ENCODE results near the gene CD63. TPM values are rescaled to one million over a fixed set of nuclear protein-coding genes. Genes with fewer than 3 reads are reported as not detected.

The CD63 gene
- total RNA-seq, 1 experiment from 2014 or later, result 1,197 TPM

DNA sequence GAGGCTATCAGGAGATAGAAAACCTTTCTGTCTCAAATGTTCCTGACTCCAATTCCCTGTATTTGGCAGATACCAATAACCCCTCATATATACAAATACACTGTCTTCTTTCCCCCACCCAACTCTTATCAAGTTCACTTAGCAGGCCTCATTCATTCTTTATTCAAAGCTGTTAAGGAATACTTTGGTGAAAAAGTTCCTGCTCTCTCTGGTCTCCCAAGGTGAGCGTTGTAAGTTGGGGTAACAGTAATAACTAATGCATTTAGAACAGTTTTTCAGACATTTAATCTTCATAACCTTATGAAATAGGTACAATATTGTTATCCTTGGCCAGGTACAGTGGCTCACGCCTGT is 10.2 kb upstream of the CD63 start:
- no peak for DNase-seq (ENCODE audit: low spot score)

GRCh38 chr12:55738123-55739024 is 9.6 kb upstream of the CD63 start:
- DNase-seq (ENCODE audit: low spot score), result peak; percentile 82

GRCh38 chr12:55737581-55738122 is 8.8 kb upstream of the CD63 start:
- DNase-seq (ENCODE audit: low spot score), result no peak

DNA sequence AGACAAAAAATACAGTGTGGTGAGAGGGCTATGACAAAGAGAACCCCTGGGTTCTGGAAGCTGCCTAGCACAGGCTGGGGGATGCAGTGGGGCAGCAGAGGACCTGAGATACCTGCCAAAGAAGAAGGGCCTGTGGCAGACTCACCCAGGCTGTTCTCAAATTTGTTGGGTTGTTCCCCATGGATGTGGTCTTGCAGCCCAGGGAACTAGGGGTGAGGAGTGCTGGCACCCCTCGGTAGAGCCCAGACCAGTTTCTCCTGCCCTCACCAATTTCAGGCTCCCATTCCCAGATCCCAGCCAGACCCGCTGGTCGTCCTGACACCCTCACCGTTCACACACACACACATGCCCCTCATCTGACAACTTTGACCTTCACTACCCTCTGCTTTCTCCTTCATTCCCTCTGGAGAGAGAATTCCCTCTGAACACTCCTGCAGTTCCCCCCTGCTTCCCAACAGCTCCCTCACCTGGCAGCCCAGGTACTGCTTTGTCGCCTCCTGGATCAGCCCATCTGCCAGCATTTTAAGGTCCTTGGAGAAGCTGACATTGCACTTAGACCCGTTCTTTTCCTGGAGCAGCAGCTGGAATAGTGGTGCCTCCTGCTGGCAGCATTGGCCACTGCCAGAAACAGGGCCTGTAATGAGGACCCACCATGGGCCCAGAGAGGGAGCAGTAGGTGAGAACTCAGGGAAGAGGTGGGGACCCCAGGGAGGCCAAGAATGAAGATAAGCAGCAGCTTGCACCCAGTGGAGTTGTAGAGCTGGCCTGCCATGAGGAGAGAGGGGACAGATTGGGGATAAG is 8.2 kb upstream of the CD63 start:
- peak; percentile 80 for DNase-seq (ENCODE audit: low spot score)

- DNase-seq (ENCODE audit: low spot score), result no peak
Measured at GRCh38 chr12:55736076-55736475, 7.3 kb upstream of the CD63 start.

- no peak for DNase-seq (ENCODE audit: low spot score)
Measured at GRCh38 chr12:55734595-55734994, 5.8 kb upstream of the CD63 start.

DNA sequence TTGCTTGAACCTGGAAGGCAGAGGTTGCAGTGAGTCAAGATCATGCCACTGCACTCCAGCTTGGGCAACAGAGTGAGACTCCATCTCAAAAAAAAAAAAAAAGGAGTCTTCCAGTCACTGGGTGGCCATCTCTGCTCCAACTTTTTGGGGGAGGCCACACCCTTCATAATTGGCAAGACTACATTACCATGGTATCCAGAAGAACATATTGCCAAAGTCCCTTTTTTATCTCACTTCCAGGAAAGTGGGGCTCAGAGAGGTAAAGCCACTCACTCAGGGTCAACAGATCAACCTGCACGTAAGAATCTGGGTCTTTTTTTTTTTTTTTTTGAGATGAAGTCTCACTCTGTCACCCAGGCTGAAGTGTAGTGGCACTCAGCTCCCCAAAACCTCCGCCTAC is 5.0 kb upstream of the CD63 start:
- no peak for DNase-seq (ENCODE audit: low spot score)

DNA sequence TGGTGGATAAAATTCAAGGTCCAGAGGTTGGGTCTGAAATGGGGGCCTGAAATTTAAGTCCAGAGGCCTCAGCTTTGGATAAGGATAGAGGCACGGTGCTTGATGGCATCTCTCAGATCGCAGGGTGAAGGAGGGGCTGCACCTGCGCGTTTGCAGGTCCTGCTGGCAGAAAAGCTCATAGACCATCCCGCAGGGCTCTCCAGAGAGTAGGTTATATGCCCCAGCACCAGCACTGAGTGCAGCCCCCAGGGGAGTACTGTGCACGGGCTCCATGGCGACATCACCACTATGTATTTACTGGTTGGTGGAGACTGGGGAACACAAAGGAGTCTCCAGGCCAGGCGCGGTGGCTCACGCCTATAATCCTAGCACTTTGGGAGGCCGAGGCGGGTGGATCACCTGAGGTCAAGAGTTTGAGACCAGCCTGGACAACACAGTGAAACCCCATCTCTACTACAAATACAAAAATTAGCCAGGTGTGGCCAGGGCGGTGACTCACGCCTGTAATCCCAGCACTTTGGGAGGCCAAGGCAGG is 4.3 kb upstream of the CD63 start:
- DNase-seq (ENCODE audit: low spot score), result no peak

DNA sequence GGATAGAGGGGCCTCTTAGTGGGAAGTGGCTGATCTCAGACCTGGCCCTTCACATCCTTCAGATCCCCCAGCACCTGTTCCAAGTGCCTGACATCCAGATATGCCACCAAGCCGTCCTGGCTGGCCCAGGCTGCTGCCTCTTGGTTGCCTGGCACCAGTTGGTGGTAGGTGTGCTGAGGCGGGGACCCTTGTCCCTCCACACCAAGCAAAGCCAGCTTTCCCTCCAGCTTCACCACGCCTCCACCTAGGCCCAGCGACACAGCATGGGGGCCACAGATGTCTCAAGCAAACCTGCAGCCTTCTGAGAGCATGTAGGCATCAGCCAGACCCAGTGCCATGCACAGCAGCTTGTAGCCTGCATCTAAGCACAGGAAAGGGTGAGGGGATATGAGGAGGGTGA is 3.5 kb upstream of the CD63 start:
- no peak for DNase-seq (ENCODE audit: low spot score)

DNA sequence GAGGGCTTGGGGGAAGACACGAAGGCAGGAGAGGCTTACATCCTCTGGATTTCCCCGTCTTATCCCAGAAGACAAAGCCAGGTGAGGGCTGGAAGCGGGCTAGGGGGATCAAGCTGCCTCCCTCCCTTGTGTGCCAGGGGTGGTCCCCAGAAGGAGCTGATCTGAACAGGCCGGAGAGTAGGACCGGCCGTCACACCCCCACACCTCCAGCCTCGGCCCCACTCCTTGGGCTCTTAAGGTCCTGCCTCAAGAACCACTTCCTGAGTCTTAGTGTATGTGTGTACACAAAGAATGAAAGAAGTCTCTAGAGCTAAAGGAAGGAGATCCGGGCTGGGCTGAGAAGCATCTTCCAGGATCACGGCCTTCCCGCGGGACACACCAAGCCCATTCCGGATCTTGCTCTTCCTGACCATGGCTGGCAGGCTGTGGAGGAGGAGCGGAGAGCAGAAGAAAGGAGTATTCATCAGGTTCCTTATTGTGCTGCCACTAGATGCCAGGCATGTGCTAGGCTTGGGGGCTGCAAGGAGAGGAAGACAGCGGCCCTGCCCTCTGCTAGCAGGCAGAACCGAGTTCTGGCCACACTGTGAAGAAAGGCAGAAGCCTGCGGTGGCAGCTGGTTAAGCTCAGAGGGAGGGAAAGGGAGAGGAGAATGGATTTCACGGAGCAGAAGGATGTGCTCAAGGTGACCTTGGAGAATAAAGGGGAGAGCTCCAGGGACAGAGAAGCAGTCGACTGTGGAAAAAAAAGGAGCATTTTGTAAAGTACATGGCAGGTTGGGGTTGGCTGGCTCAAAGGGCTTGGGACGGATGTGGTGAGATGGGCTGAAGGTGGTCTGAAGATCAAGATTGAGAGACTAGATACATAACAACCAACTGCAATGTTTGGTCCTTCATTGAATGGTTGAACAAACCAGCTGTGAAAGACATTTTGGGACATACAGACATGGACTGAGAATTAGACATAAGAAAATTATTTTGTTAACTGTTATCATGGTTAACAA is 1.3 kb upstream of the CD63 start:
- DNase-seq (ENCODE audit: low spot score), result peak; percentile 57

GRCh38 chr12:55728186-55728938 is 447 bp downstream of the CD63 start:
- DNase-seq (ENCODE audit: low spot score), result peak; percentile 40

- DNase-seq (ENCODE audit: low spot score), result peak; percentile 50
Measured at GRCh38 chr12:55727643-55728185, 1.1 kb downstream of the CD63 start.

- DNase-seq (ENCODE audit: low spot score), result no peak
Measured at GRCh38 chr12:55726971-55727370, 1.8 kb downstream of the CD63 start.

GRCh38 chr12:55725556-55725955 is 3.3 kb downstream of the CD63 start:
- no peak for DNase-seq (ENCODE audit: low spot score)

GRCh38 chr12:55724940-55725309 is 3.9 kb downstream of the CD63 start:
- DNase-seq (ENCODE audit: low spot score), result no peak

- peak; percentile 66 for DNase-seq (ENCODE audit: low spot score)
Measured at GRCh38 chr12:55724226-55724939, 4.4 kb downstream of the CD63 start.

DNA sequence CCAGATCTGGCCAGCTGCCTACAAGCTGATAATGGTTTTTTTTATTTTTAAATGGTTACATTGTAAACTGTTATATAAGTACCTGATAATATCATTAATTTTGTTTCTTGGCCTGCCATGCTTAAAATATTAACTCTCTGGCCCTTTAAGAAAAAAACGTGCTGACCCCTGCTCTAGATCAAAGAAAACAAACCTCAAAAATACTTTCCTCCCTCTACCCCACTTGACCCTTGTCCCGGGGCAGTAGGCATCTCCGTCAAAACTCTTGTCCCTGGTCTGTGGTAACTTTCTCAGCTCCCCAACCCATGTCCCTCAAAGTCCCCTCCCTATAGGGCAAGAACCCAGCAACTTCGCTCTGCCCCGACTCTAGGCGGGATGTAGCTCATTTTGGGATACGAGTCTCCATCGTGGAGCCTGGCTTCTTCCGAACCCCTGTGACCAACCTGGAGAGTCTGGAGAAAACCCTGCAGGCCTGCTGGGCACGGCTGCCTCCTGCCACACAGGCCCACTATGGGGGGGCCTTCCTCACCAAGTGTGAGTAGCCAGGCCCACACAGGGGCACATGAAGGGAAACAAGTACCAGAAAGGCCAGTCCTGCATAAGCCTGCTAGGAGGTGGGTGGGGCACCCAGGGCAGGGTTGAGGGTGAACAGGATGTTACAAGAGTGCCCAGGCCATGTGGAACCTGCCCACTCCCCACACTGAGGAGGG is 5.1 kb downstream of the CD63 start:
- DNase-seq (ENCODE audit: low spot score), result no peak

DNA sequence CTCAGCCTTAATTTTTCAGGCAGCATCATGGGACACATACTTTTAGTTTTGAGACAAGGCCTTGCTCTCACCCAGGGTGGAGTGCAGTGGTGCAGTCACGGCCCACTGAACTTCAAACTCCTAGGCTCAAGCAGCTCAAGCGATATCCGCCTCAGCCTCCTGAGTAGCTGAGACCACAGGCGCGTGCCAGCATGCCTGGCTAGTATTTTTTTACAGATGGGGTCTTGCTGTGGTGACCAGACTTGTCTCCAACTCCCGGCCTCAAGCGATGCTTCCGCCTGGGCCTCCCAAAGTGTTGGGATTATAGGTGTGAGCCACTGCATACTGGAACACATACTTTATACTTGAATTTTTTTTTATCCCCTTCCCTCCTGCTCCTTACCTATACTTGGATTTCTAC is 5.9 kb downstream of the CD63 start:
- no peak for DNase-seq (ENCODE audit: low spot score)
